Measurements from ENCODE around the gene SEC14L5. TPM values are rescaled to one million over a fixed set of nuclear protein-coding genes. Genes with fewer than 3 reads are reported as not detected.

Gene SEC14L5
- total RNA-seq, 1 donor from 2014 or later, result 0.05 TPM

Other genes with a start within 250 kb of the SEC14L5 start
- gene ANKS3, start 224.1 kb upstream of the SEC14L5 start, total RNA-seq (ENCODE audit: unreplicated experiment), result 15.6 TPM
- 0.18 TPM for gene DNAAF8, start 223.8 kb upstream of the SEC14L5 start, total RNA-seq (ENCODE audit: unreplicated experiment)
- gene ZNF500, start 191.2 kb upstream of the SEC14L5 start, total RNA-seq (ENCODE audit: unreplicated experiment), result 32.8 TPM
- 11.5 TPM for gene SEPTIN12, start 170.0 kb upstream of the SEC14L5 start, total RNA-seq (ENCODE audit: unreplicated experiment)
- gene SMIM22, start 163.0 kb upstream of the SEC14L5 start, total RNA-seq (ENCODE audit: unreplicated experiment), result not detected
- 46.2 TPM for gene ROGDI, start 155.7 kb upstream of the SEC14L5 start, total RNA-seq (ENCODE audit: unreplicated experiment)
- 111 TPM for gene GLYR1, start 111.0 kb upstream of the SEC14L5 start, total RNA-seq (ENCODE audit: unreplicated experiment)
- 36.4 TPM for gene UBN1, start 110.8 kb upstream of the SEC14L5 start, total RNA-seq (ENCODE audit: unreplicated experiment)
- gene PPL, start 21.2 kb upstream of the SEC14L5 start, total RNA-seq (ENCODE audit: unreplicated experiment), result 1.1 TPM
- gene NAGPA, start 75.6 kb downstream of the SEC14L5 start, total RNA-seq (ENCODE audit: unreplicated experiment), result 10.2 TPM
- gene C16orf89, start 107.6 kb downstream of the SEC14L5 start, total RNA-seq (ENCODE audit: unreplicated experiment), result not detected
- 21.0 TPM for gene ALG1, start 113.5 kb downstream of the SEC14L5 start, total RNA-seq (ENCODE audit: unreplicated experiment)
- gene EEF2KMT, start 139.5 kb downstream of the SEC14L5 start, total RNA-seq (ENCODE audit: unreplicated experiment), result 6.7 TPM

Data from endothelial cell (in vitro differentiated cells).